ENCODE measurements around the gene KRTAP6-1. TPM values are rescaled to one million over a fixed set of nuclear protein-coding genes. Genes with fewer than 3 reads are reported as not detected.

KRTAP6-1 gene
- polyA plus RNA-seq, 1 donor from 2014 or later, result not detected

- Histone ChIP-seq H3F3A (ENCODE audit: insufficient read depth, low read length, poor library complexity, severe bottlenecking) (no peaks in the 10 kb centered on the region), H4K20me1 (ENCODE audit: insufficient read depth) (no peaks in the 10 kb centered on the region), H3K79me2 (replicated peaks; ENCODE audit: insufficient read depth, low read length) (no peaks in the 10 kb centered on the region), H3K9ac (ENCODE audit: low read length) (no peak overlapping the region), H3K9me3 (ENCODE audit: low read length) (peaks cover 6% of the 10 kb centered on the region), H3K4me2 (ENCODE audit: low read length) (no peak overlapping the region), H3K4me3 (ENCODE audit: low read length) (no peak overlapping the region), H3K36me3 (ENCODE audit: insufficient read depth, low read length) (no peaks in the 10 kb centered on the region), H3K9me2 (ENCODE audit: insufficient read depth, low read length) (no peaks in the 10 kb centered on the region), H2AFZ (ENCODE audit: low read depth, low read length) (no peak overlapping the region), H3K27me3 (ENCODE audit: insufficient read depth, low read depth, low read length) (no peaks in the 10 kb centered on the region), H3K27ac (ENCODE audit: low read length) (no peak overlapping the region)
- no peak for TF ChIP-seq TAF1 (IDR thresholded peaks at IDR 0.05; ENCODE audit: low read depth)
- TF ChIP-seq MXI1 (conservative IDR thresholded peaks at IDR 0.05; ENCODE audit: poor library complexity, severe bottlenecking), result no peak
- no peak for TF ChIP-seq POLR2AphosphoS5 (IDR thresholded peaks at IDR 0.05)
- TF ChIP-seq SMC3 (conservative IDR thresholded peaks at IDR 0.05; ENCODE audit: poor library complexity), result no peak
- TF ChIP-seq REST (IDR thresholded peaks at IDR 0.05; ENCODE audit: borderline replicate concordance), result no peak
- TF ChIP-seq EZH2 (IDR thresholded peaks at IDR 0.05; ENCODE audit: borderline replicate concordance, insufficient read depth, low read length, poor library complexity, severe bottlenecking), result no peak
- TF ChIP-seq CTCF (IDR thresholded peaks at IDR 0.05; ENCODE audit: poor library complexity, severe bottlenecking), result no peak
- no peak for TF ChIP-seq RAD21 (conservative IDR thresholded peaks at IDR 0.05)
- no peak for TF ChIP-seq EP300 (conservative IDR thresholded peaks at IDR 0.05; ENCODE audit: poor library complexity, severe bottlenecking)
These were observed 11.9 kb upstream of the KRTAP6-1 start for GRCh38 chr21:30625449-30626165.

- no peaks in the 10 kb centered on the region for H3F3A ChIP-seq (ENCODE audit: insufficient read depth, low read length, poor library complexity, severe bottlenecking)
- H3K9me2 ChIP-seq (ENCODE audit: insufficient read depth, low read length), result no peaks in the 10 kb centered on the region
- H3K9me3 ChIP-seq (ENCODE audit: low read length), result peaks cover 6% of the 10 kb centered on the region
- H3K79me2 ChIP-seq (replicated peaks; ENCODE audit: insufficient read depth, low read length), result no peaks in the 10 kb centered on the region
- no peaks in the 10 kb centered on the region for H3K27me3 ChIP-seq (ENCODE audit: insufficient read depth, low read depth, low read length)
- no peak overlapping the region for H3K27ac ChIP-seq (ENCODE audit: low read length)
- no peak overlapping the region for H3K9ac ChIP-seq (ENCODE audit: low read length)
- H3K36me3 ChIP-seq (ENCODE audit: insufficient read depth, low read length), result no peaks in the 10 kb centered on the region
- no peaks in the 10 kb centered on the region for H4K20me1 ChIP-seq (ENCODE audit: insufficient read depth)
- H3K4me2 ChIP-seq (ENCODE audit: low read length), result no peak overlapping the region
- H2AFZ ChIP-seq (ENCODE audit: low read depth, low read length), result no peak overlapping the region
- TF ChIP-seq REST (IDR thresholded peaks at IDR 0.05; ENCODE audit: borderline replicate concordance) (no peak), TAF1 (IDR thresholded peaks at IDR 0.05; ENCODE audit: low read depth) (no peak), MXI1 (conservative IDR thresholded peaks at IDR 0.05; ENCODE audit: poor library complexity, severe bottlenecking) (no peak), POLR2AphosphoS5 (IDR thresholded peaks at IDR 0.05) (no peak), EZH2 (IDR thresholded peaks at IDR 0.05; ENCODE audit: borderline replicate concordance, insufficient read depth, low read length, poor library complexity, severe bottlenecking) (no peak), EP300 (conservative IDR thresholded peaks at IDR 0.05; ENCODE audit: poor library complexity, severe bottlenecking) (no peak)
- H3K4me3 ChIP-seq (ENCODE audit: low read length), result no peak overlapping the region
These were observed 9.6 kb upstream of the KRTAP6-1 start for GRCh38 chr21:30623362-30623761.

Data from neural cell (in vitro differentiated cells).